Immature natural killer cell (primary cell): ENCODE data around the gene DGKH. TPM values are rescaled to one million over a fixed set of nuclear protein-coding genes. Genes with fewer than 3 reads are reported as not detected.
A peak's percentile ranks its signal among the peaks of the same experiment; 100 is the strongest.

ENCODE experiments used
- DNase-seq, 3 donors: peaks; one replicate each; pipeline ENCODE4 v3.0.0; 2022; ENCODE audit warnings: mixed read lengths in 1 of 3
- H3K27ac Mint-ChIP-seq, 6 donors: one replicate each; pipeline ENCODE4 v1.8.0; 2020; ENCODE audit warnings: mixed read lengths in 6 of 6, mild to moderate bottlenecking in 5 of 6, inconsistent platforms in 4 of 6, moderate library complexity in 3 of 6
- H3K27me3 Mint-ChIP-seq, 3 donors: one replicate each; pipeline ENCODE4 v1.8.0; 2020 to 2021; ENCODE audit warnings: low read depth in 3 of 3, mild to moderate bottlenecking in 3 of 3, mixed read lengths in 3 of 3, moderate library complexity in 3 of 3, inconsistent platforms in 1 of 3
- H3K36me3 Mint-ChIP-seq, 3 donors: one replicate each; pipeline ENCODE4 v1.8.0; 2020; ENCODE audit warnings: mixed read lengths in 3 of 3, inconsistent platforms in 2 of 3, mild to moderate bottlenecking in 2 of 3
- H3K4me1 Mint-ChIP-seq, 2 donors: one replicate each; pipeline ENCODE4 v1.8.0; 2020; ENCODE audit warnings: inconsistent platforms in 2 of 2, mild to moderate bottlenecking in 2 of 2, mixed read lengths in 2 of 2, moderate library complexity in 1 of 2
- H3K4me3 Mint-ChIP-seq, 5 donors: one replicate each; pipeline ENCODE4 v1.8.0; 2020; ENCODE audit warnings: mild to moderate bottlenecking in 5 of 5, mixed read lengths in 5 of 5, inconsistent platforms in 3 of 5, moderate library complexity in 3 of 5
- H3K9me3 Mint-ChIP-seq, 6 donors: one replicate each; pipeline ENCODE4 v1.8.0; 2020; ENCODE audit warnings: mild to moderate bottlenecking in 6 of 6, mixed read lengths in 6 of 6, inconsistent platforms in 4 of 6, moderate library complexity in 3 of 6
- polyA plus RNA-seq, 3 donors: library from polyadenylated mRNA; unstranded; fragments of 300-500 nt; fragmentation: Illumina TruSeq; gene quantifications; one replicate each; pipeline ENCODE4 v1.2.3, GENCODE V29; 2021

Gene DGKH, protein sequence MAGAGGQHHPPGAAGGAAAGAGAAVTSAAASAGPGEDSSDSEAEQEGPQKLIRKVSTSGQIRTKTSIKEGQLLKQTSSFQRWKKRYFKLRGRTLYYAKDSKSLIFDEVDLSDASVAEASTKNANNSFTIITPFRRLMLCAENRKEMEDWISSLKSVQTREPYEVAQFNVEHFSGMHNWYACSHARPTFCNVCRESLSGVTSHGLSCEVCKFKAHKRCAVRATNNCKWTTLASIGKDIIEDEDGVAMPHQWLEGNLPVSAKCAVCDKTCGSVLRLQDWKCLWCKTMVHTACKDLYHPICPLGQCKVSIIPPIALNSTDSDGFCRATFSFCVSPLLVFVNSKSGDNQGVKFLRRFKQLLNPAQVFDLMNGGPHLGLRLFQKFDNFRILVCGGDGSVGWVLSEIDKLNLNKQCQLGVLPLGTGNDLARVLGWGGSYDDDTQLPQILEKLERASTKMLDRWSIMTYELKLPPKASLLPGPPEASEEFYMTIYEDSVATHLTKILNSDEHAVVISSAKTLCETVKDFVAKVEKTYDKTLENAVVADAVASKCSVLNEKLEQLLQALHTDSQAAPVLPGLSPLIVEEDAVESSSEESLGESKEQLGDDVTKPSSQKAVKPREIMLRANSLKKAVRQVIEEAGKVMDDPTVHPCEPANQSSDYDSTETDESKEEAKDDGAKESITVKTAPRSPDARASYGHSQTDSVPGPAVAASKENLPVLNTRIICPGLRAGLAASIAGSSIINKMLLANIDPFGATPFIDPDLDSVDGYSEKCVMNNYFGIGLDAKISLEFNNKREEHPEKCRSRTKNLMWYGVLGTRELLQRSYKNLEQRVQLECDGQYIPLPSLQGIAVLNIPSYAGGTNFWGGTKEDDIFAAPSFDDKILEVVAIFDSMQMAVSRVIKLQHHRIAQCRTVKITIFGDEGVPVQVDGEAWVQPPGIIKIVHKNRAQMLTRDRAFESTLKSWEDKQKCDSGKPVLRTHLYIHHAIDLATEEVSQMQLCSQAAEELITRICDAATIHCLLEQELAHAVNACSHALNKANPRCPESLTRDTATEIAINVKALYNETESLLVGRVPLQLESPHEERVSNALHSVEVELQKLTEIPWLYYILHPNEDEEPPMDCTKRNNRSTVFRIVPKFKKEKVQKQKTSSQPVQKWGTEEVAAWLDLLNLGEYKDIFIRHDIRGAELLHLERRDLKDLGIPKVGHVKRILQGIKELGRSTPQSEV
- 1 to 10 TPM in 1 of 3 donors, under 1 TPM in 1, not detected in 1; 0.03 to 1.1 TPM for polyA plus RNA-seq

DNA sequence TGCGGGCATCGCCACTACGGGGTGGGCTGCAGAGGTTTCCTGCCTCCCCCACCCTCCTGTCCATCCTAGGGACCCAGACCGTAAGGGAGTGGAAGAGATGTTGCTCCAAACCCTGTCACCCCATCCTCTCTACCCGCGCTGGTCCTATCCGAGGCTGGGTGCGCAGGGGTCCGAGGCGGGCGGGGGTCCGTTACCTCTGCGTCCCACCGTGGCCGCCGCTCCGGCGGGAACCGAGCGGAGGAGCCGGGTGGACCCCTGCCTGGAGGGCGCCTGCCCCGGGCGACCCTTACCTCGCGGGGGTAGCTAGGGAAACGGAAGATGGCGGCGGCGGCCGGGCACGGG lies at the start of gene DGKH:
TSS of gene DGKH (plus strand) at position 307 of the 342 bp plus-strand sequence. CDS start 126 bp downstream, outside the sequence.
- H3K9me3 Mint-ChIP-seq = no peaks in the 10 kb centered on the region
- H3K27ac Mint-ChIP-seq = peak within 1 kb of the TSS in 2 of 6 donors; percentile 28 to 60
- H3K4me1 Mint-ChIP-seq = peaks cover 13% of the 10 kb centered on the region in 2 donors
- peaks cover 0 to 3% (median 0%) of the 10 kb centered on the region in 3 donors for H3K36me3 Mint-ChIP-seq
- peaks cover 5 to 17% (median 17%) of the 10 kb centered on the region in 3 donors for H3K27me3 Mint-ChIP-seq
- peak within 1 kb of the TSS; percentile 80 to 88 (median 80) for H3K4me3 Mint-ChIP-seq
- no peak for DNase-seq

DNA sequence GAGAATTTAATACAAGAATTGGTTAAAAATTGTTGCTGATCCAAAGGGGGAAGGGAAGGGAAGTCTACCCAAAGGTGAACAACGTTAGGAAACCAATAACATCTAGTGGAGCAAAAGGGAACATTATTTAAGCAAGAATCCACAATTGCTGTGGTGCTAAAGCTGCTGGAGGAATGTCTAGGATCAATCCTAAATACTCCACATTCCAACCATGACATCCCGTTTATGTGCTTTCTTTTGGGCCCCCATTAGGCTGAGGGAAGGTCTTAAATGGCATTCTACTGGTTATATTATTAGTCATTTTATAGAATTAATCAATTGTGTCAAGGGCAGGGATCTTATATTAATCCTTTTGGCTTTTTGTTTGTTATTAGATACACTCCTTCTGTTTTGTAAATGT lies 47.6 kb upstream of the DGKH start:
- Mint-ChIP-seq H3K4me3 (no peak overlapping the region), H3K27me3 (peaks cover 2 to 20% (median 3%) of the 10 kb centered on the region in 3 donors), H3K4me1 (no peaks in the 10 kb centered on the region), H3K9me3 (no peaks in the 10 kb centered on the region), H3K27ac (no peak overlapping the region), H3K36me3 (no peaks in the 10 kb centered on the region)
- no peak for DNase-seq

GRCh38 chr13:42001580-42001979 lies 46.9 kb upstream of the DGKH start:
- no peak for DNase-seq
- H3K9me3 Mint-ChIP-seq = no peaks in the 10 kb centered on the region
- no peaks in the 10 kb centered on the region for H3K36me3 Mint-ChIP-seq
- no peak overlapping the region for H3K4me3 Mint-ChIP-seq
- no peak overlapping the region for H3K27ac Mint-ChIP-seq
- peaks cover 2 to 20% (median 3%) of the 10 kb centered on the region in 3 donors for H3K27me3 Mint-ChIP-seq
- no peaks in the 10 kb centered on the region for H3K4me1 Mint-ChIP-seq

DNA sequence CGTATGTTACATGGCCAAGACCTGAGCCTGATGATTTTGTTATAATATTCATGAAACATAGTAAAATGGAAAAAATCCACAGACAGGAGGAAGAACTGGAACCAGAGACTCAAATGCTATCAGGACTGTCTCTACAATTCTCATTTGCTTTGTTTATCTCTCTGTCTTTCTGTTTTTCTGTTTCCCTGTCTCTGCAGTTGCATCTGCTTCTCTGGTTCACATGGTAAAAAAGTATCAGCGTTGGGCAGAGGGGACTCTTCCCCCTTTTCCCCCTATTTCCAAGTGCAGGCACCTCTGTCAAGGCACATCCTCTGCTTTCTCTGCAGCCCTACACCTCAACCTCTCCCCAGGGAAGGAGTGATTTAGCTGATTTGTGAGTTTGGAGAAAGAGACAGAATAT lies 46.4 kb upstream of the DGKH start:
- Mint-ChIP-seq H3K4me1 (no peaks in the 10 kb centered on the region), H3K36me3 (no peaks in the 10 kb centered on the region), H3K27me3 (peaks cover 2 to 20% (median 3%) of the 10 kb centered on the region in 3 donors), H3K27ac (no peak overlapping the region), H3K4me3 (no peak overlapping the region), H3K9me3 (no peaks in the 10 kb centered on the region)
- DNase-seq = no peak

DNA sequence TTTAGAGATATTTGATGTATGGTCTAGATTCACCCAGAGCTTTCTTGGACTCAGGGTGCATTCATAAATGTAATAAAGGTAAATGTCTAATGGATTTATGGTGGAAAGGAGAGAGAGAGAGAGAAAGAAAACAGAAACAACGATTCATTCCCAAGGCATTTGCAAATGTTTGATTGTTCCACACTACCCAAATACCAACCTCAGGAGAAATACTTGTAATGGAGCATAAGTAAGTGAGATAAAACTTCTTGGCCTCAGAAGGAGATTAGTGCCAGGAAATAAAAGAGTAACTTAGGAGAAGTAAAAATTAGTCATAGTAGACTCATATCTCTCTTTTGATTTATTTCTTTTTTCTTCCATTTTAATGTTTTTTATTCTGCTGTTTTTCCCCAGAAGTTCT lies 40.6 kb upstream of the DGKH start:
- Mint-ChIP-seq H3K27ac (no peak overlapping the region), H3K4me1 (peaks cover 8 to 13% of the 10 kb centered on the region in 2 donors), H3K36me3 (no peaks in the 10 kb centered on the region), H3K27me3 (peaks cover 2 to 7% (median 4%) of the 10 kb centered on the region in 3 donors), H3K9me3 (no peaks in the 10 kb centered on the region), H3K4me3 (no peak overlapping the region)
- DNase-seq = no peak

- H3K9me3 Mint-ChIP-seq = no peaks in the 10 kb centered on the region
- H3K27me3 Mint-ChIP-seq = peaks cover 0 to 11% (median 2%) of the 10 kb centered on the region in 3 donors
- H3K36me3 Mint-ChIP-seq = no peaks in the 10 kb centered on the region
- peak; percentile 1 to 10 (median 10) for DNase-seq
- peak overlapping the region in 1 of 5 donors; percentile 3 for H3K4me3 Mint-ChIP-seq
- no peak overlapping the region for H3K27ac Mint-ChIP-seq
- peaks cover 8 to 13% of the 10 kb centered on the region in 2 donors for H3K4me1 Mint-ChIP-seq
Measured at GRCh38 chr13:42009057-42009456, 39.4 kb upstream of the DGKH start.

GRCh38 chr13:42011601-42012350 lies 36.7 kb upstream of the DGKH start:
- Mint-ChIP-seq H3K27me3 (peaks cover 2 to 9% (median 3%) of the 10 kb centered on the region in 3 donors), H3K4me1 (peaks cover 8 to 13% of the 10 kb centered on the region in 2 donors), H3K27ac (no peak overlapping the region), H3K4me3 (no peak overlapping the region), H3K36me3 (peaks cover 0 to under 1% (median 0%) of the 10 kb centered on the region in 3 donors), H3K9me3 (no peaks in the 10 kb centered on the region)
- no peak for DNase-seq

GRCh38 chr13:42014119-42014518 lies 34.3 kb upstream of the DGKH start:
- Mint-ChIP-seq H3K4me1 (peaks cover 5 to 8% of the 10 kb centered on the region in 2 donors), H3K27me3 (peaks cover 2 to 10% (median 3%) of the 10 kb centered on the region in 3 donors), H3K4me3 (no peak overlapping the region), H3K36me3 (peaks cover 0 to 3% (median 0%) of the 10 kb centered on the region in 3 donors), H3K27ac (no peak overlapping the region), H3K9me3 (no peaks in the 10 kb centered on the region)
- DNase-seq = no peak

DNA sequence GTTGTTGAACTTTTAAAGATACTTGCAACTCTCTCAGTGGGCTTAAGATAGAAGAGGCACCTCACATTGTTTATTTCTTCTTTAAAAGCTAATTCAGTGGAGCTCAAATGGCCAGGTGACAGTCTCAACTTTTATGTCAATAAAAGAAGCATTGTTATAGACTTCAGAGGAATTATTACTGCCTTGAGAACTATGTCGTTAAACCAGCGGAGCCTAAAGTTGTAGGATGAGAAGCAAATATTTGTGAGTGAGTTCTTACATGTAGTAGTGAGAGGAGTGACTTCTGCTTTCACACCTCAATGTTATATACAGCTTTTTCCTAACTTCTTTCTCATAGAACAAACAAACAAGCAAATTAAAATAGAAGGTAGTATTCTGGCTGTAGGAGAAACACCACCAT lies 31.2 kb upstream of the DGKH start:
- no peak overlapping the region for H3K4me3 Mint-ChIP-seq

GRCh38 chr13:42021851-42022250 lies 26.6 kb upstream of the DGKH start:
- H3K27me3 Mint-ChIP-seq = peaks cover 0 to 4% (median 3%) of the 10 kb centered on the region in 3 donors
- H3K36me3 Mint-ChIP-seq = peaks cover 0 to 1% (median 0%) of the 10 kb centered on the region in 3 donors
- no peak for DNase-seq
- H3K9me3 Mint-ChIP-seq = no peaks in the 10 kb centered on the region
- no peaks in the 10 kb centered on the region for H3K4me1 Mint-ChIP-seq
- no peak overlapping the region for H3K4me3 Mint-ChIP-seq
- H3K27ac Mint-ChIP-seq = no peak overlapping the region

More for the DNA sequence above, 31.2 kb upstream of the DGKH start:
- no peak overlapping the region for H3K27ac Mint-ChIP-seq
- no peak for DNase-seq
- peaks cover 0 to 3% (median 0%) of the 10 kb centered on the region in 3 donors for H3K36me3 Mint-ChIP-seq
- H3K9me3 Mint-ChIP-seq = no peaks in the 10 kb centered on the region
- H3K27me3 Mint-ChIP-seq = peaks cover 0 to 7% (median 7%) of the 10 kb centered on the region in 3 donors
- no peaks in the 10 kb centered on the region for H3K4me1 Mint-ChIP-seq

- no peak overlapping the region for H3K4me3 Mint-ChIP-seq
- no peaks in the 10 kb centered on the region for H3K36me3 Mint-ChIP-seq
- no peak overlapping the region for H3K27ac Mint-ChIP-seq
- H3K27me3 Mint-ChIP-seq = peaks cover 0 to 4% (median 3%) of the 10 kb centered on the region in 3 donors
- no peaks in the 10 kb centered on the region for H3K9me3 Mint-ChIP-seq
- no peak for DNase-seq
- H3K4me1 Mint-ChIP-seq = no peaks in the 10 kb centered on the region
Measured at GRCh38 chr13:42022336-42022735, 26.1 kb upstream of the DGKH start.

GRCh38 chr13:42022796-42023493 lies 25.5 kb upstream of the DGKH start:
- Mint-ChIP-seq H3K27me3 (peaks cover 0 to 4% (median 0%) of the 10 kb centered on the region in 3 donors), H3K4me3 (no peak overlapping the region), H3K27ac (no peak overlapping the region), H3K36me3 (no peaks in the 10 kb centered on the region), H3K9me3 (no peaks in the 10 kb centered on the region), H3K4me1 (no peaks in the 10 kb centered on the region)
- DNase-seq = no peak
